ENCODE results near the gene SOX1.

The SOX1 gene

DNA sequence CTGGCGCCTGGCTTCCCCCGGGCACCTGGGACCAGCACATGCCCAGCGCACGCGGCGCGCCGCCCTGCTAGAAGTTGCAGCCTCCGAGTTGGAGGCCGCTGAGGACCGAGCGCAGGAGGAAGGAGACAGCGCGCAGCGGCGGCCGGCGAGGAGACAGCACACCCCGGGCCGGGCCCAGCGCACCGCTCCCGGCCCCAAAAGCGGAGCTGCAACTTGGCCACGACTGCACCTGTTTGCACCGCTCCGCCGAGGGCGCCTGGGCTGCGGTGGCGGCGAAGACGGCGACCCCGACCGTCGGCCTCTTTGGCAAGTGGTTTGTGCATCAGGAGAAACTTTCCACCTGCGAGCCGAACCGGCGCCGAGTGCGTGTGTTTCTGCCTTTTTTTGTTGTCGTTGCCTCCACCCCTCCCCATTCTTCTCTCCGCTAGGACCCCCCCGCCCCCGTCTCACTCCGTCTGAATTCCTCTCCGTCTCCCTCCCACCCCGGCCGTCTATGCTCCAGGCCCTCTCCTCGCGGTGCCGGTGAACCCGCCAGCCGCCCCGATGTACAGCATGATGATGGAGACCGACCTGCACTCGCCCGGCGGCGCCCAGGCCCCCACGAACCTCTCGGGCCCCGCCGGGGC, at the start of gene SOX1:
Gene SOX1, plus strand, starts transcription at position 34 of the 626 bp plus-strand sequence. Its CDS starts 510 bp downstream, at position 544.
- no peak for DNase-seq

DNA sequence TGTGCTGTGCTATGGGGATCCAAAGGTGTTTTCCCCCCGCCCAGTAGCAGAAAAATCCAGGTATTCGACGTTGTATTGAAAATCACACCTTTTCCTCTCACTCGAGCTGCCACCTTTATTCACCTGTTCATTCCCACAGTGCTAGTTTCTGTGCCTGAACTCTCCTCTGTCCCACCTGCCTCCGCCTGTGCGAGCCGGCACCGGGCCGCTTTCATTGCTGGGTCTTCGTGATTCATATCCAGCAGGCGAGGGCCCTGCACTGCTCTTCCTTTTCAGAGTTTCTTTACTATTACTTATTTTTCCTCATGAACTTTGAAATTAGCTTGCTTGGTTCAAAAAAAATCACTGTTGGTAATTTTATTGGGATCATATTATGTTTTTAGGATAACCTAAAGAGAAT, 42.4 kb upstream of the SOX1 start:
- DNase-seq, result no peak

DNA sequence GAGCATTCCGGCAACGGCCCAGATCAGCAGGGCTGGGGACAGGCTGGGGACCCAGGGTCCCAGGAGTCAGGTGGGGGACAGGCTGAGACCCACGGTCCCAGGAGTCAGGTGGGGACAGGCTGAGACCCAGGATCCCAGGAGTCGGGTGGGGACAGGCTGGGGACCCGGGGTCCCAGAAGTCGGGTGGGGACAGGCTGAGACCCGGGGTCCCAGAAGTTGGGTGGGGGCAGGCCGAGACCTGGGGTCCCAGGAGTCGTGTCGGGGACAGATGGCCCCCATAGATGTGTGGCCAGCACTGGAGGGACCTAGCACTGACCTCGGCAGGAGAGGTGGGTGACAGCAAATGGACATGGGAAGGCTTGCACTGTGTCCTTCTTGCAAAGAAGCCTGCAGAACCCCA, 39.7 kb upstream of the SOX1 start:
- no peak for DNase-seq

DNA sequence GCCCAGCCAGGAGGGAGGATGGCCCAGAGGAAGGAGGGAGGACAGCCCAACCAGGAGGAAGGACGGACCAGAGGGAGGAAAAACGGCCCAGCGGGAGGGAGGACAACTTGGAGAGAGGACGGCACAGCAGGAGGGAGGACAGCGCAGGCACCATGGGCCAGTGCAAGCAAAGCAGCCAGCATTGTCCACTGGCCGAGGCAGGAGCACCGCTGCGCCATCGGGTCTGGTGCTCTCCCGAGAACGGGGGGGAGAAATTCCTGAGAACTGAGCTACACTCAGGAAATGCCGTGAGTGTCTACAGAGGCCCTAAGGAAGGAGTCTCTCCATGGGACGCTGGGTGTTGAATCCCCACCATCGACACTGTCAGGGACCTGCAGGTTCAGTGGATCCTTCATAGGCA, 38.5 kb upstream of the SOX1 start:
- DNase-seq, result no peak

DNA sequence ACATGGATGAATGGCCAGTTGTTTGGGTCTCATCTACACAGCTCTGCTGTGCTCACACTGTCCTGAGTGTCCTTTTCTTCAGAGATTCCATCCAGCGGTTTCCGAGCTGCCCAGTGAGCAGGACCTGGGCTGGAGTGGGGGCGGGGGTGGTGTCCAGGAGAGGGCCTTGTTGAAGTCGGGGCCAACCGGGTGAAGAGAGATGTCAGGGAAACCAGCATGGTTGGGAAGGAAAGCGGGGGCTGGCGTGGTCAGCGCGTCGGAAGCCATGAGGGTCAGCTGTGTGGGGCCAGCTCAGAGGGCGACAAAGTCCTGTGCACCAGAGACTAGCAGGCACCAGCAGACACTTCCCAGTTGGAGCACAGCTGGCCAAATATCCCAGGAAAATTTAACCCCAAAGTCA, 37.8 kb upstream of the SOX1 start:
- no peak for DNase-seq

DNA sequence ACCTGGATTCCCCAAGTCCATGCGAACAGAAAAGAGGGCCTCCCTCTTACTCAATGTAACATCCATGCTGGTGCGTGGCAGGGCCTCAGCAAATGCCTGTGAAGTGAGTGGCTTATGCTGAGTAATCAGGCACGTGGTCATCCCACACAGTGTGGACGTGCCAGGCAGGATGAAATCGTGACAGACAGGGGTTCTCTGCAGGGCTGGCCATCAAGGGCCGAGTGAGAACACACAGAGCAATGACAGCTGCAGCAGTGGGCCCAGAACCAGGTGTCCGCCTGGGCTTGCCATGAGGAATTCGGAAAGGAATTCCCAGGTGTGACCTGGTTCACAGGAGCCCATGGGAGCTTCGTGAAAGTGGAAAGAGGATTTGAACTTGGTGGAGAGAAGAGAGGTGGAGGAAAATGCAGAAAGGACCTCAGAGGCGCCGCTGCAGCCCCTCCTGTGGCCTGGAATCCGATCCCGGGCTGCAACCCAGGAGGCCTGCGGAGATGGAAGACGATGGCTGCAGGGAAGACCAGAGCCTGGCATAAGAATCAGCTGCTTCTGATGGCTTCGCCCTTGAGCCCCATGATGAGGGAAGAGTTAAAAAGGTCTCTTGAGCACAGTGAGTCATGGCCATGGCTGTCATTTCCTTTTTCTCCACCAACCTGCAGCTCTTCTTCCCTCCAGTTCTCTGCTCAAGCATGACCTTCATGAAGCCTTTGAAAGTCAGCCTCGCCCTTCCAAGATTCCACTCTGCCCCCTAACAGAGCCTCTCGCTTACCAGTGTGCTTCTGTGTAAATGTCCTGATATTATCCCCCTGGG, 34.6 kb upstream of the SOX1 start:
- no peak for DNase-seq

DNA sequence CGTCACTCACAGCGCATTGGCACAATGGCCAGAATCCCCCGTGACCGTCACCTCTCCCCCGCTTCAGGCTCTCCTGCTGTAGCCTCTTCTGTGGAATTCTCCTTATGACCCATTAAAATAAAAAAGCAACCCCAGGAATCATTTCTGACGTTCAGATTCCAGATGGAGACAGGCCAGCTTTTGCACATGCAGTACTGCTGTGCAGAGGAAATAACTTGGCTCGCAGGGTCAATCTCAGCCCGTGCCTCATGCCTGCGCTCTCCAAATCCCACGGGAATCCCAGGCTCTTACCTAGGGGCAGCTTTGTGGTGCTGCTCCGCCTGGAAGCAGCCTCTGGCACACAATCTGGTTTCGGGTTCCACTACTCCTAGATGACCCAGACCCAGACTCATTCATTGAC, 32.7 kb upstream of the SOX1 start:
- no peak for DNase-seq

DNA sequence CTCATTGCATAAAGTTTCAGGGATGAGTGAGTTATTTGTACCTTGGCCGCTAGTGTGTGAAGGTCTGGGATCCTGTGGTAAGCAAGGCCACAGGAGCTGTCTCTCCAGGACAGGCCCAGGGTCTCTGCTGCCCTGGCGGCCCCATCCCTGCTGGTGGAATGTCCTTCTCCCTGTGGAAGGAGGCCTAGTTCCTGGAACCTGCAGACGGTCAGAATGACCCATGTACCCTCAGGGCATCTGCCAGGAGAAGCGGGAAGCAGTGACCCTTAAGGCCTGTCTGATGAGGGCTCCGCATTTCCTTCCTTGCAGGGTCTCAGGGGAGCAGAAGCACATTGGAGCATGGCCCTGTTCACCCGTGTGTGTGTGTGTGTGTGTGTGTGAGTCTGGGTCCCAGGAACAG, 32.1 kb upstream of the SOX1 start:
- no peak for DNase-seq

DNA sequence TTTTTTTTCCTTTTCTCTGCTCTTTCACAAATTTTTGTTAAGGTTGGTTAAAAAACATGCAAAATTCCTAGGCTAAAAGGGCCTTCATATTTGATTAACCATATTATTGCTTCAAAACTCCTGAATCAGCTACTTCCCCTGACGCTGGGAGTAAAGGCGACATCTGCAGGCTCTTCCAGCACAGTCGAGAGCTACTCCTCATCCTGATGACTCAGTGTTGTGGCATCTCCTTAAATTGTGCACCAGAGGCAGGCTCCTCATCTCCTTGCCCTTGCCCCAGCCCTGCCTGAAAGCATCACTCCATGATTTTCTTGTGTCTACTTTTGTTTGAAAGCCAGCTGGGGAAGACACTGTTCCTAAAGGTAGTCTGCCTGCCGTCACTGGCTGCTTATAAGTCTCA, 24.5 kb upstream of the SOX1 start:
- no peak for DNase-seq

DNA sequence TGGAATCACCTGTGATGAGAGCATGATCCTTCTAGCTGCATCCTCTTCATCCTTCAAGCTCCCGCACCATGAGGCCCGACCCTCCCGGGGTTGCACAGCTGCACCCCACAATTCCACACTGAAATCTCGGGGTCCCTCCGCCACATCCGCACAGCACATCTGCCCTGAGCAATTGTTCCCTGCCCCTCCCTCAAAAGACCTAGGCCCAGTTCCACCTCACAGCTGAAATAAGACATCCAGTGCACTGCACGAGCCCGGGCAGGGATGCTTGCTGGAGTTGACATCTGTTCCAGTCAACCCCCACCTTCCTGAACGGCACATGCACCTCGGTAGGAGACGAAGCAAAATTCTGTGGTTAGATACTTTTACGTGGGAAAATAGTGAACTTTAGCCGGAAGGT, 14.7 kb upstream of the SOX1 start:
- no peak for DNase-seq

DNA sequence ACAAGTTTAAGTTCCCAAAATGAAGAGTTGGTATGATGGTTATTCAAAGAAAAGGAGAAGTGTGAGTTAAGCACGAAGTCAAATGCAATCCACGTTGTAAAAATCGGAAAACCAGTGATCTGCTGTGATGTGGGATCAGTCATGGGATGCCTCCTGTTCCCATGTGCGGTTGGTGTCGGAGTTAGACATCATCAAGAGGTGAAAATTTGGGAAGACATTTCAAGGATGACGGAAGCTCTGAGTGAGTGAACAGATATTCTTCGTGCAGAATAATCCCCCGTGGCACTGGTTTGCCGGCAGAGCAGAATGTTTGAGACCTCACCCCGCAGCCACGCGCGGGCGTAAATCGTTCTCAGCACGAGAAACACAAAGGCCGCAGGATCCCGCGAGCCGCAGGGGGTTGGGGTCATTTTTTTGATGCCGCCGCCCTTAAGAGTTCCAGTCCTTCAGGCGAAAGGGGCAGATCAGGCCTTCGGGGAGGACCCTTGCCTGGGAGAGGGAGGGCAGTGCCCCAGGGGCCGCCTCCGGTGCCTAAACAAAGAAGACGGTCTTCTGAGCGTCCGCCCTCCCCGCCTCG, 13.7 kb upstream of the SOX1 start:
- no peak for DNase-seq

DNA sequence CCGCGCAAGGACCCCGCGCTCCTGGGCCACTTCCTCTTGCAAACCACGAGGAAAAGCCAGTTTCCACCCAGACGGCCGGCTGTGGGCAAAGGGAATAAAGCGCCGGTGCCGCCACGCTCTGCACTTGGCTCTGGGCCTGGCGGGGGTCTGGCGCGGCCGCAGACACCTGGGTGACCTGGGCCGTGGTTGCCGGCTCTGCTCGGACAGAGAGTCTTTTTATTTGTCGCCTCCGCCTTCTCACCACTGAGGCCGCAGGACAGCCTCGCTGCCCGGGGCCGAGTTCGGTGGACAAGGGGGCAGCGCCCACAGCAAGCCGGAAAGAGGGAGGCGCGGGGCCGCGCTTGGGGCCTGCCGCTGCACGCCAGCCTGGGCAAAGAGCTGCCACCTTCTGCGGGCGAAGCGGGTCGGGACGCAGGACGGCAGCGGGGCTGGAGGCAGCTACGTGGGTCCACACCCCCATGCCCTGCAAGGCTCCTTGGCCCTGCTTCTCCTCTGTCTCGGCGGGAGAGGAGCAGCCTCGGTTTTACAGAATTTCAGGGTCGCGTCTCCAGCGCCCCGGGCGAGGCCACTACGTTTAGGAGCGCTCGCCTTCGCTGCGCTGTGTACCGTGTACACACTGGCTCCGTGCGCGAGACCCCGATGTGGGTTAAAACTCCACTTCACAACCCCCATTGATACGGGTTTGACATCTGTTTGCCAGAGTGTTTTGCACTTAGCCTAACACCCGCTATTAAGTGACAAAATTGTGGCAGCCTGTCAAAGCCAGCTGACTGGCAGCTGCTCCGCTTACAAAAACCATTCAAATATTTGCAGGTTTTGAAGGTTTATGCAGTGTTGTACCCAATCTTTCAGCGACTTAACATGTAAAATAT, 13.0 kb upstream of the SOX1 start:
- DNase-seq, result no peak

DNA sequence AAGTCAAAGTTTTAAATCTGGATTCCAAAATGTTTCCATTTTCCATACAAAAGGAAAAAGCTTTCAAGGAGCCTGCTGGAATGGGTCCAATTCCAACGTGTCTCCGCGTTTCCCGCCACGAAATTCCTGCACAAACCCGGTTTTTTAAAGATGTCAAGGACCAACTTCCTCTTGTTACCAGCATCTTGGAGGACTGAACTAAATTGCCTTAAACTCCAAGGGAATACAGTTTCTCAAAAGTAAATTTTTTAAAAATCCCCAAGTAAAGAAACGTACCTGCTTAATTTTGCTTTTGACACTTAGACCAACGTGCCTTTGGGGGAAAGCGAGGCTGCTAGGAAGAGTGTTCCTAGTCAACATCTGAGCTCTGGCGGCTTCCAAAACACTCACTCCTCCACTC, 12.3 kb upstream of the SOX1 start:
- no peak for DNase-seq

DNA sequence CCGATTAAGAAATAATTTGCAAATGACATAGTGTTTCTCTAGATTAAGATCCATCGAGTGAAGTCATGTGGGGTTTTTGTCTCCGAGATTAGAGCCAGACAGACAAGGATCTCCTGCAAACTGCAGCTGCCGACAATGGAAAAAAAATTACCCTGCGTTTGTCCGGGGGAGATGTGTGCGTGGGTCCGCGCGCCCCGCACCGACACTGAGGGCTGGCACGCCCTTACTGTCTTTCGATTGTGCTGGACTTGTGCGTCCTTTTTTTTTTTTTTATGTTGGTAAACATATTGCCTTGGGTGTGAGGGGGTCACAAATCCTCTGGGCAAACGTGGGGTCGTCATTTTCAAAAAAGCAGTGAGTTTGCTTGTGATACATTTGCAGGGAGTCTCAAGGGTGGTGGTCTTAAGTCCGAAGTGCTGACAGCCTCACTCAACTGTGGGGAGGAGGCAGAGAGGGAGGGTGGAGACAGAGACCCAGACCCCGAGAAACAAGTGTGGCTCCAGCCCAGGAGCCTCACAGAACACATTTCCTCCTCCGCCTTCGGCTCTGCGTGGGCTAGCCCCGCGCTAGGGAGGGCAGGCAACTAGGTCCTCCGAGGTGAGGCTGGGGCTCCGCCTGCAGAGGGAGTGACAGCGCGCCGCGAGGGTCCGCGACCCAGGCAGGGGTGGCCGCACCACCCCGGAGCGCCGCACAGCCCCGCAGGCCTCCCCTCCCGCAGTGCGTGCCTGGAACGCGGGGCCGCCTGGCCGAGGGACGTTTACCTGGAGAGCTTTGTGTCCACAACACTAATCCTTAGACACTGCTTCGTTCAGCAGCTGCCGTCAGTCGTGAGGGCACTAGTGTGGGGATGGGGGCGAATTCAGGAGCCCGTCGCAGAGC, 11.7 kb upstream of the SOX1 start:
- DNase-seq, result no peak

DNA sequence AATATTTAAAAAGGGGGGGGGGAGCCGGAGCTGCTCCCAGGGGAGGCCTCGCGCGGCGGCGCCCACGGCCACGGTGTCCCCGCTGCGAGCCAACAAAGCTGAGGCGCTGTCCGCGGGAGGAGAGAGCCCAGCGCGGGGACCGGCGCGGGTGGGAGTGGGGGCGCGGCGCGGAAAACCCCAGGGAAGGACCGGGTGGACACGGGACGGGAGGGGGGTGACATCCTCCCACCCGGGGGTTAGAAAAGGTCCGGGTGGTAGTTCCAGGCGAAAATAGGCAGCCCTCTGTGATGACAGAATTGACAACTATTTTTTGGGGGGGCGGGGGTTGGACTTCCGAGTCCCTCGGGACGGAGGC, 11.1 kb upstream of the SOX1 start:
- DNase-seq, result no peak

DNA sequence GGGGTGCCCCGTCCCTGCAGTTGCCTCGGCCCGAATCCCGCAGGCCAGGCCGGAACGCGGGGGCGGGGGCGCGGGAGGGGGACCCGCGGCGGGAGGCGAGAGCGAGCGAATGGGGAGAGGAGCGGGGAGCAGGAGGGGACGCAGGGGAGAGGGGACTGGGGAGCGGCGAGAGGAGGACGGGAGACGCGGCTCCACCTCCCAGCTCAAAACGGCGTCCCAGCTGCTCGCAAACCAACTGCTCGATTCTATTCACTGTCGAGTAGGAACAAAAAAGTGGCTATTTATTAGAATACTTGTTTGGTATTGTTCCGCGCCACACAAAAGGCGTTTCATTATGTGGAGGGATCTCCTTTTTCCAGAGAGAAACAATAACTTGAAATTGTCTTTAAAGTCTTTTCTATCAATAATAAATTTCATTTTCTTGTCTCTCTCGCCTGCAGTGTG, 10.6 kb upstream of the SOX1 start:
- no peak for DNase-seq

DNA sequence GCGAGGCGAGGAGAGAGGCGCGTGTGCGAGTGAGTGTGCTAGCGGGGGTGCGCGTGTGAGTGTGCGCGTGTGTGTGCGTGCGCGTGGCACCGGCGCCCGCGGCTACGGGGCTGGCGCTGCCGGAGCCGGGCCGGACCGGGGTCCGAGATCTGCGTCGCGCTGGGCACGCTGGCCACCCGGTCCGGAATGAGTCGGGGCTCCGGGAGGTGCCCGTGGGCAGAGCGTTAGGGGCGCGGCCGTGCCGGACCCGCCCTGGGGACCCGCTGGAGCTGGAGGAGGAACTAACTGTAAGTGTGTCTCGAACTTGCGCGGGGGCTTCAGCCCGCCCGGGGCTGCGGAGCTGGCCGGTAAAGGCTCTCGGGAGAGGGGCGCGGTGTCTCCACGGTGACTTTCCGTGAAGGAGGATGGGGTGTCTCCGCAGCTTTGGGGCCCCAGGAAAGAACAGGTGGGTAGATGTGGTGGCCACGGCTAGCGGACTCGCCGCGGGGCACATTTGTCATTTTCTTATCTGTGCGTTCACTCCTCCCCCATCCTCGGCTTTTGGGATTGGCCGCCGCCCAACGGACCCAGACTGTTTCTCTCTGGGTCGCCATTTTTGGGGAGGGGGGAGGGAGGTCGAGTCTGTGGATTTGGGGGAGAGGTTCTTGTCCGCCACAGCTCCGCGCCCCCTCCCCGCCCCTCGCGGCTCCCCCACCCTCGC, 10.1 kb upstream of the SOX1 start:
- DNase-seq, result no peak

DNA sequence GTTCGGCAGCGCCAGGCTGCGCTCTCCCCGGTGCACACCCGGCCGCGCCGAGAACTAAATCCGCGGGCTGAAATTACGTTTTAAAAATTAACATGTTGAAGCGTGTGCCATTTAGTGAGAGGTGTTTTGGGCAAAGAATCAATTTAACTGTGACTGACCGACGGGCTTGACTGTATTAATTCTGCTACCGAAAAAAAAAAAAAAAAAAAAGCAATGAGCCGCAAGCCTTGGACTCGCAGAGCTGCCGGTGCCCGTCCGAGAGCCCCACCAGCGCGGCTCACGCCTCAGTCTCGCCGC, 9.6 kb upstream of the SOX1 start:
- no peak for DNase-seq

DNA sequence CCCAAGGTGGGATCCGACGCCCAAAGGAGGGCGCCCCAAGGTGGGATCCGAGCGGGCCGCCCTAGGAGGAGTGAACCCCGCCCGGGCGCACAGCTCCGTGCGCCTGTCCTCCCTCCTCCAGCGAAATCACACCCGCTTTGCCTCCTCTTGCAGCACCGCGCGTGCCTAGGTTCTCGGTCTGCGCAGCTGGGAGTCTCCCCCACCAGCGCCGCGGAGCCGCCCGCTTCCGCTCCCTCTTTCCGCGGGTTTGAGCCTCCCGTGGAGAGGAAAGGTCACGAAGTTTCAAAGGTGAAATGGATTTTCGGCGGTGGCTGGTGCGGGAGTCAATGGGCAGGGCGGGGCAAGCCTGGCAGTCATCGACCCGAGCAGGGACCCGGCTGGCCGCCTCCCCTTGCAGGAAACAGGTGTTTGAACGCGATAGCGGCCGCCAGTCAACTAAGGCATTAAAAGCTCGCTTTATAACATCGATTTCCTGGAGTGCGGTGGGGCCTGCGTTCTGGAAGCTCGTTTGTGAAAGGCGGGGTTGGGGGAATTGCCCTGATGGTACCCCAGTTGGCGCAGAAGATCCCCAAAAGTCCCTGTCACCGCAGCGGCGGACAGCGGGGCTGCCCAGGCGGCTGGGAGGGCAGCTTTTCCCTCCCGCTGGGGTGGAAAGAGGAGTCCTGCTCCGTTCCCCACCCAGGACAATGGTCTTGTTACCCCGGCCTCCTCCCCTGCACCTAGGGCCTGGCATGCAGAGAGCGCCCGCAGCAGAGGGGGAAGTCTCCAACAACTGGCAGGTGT, 9.0 kb upstream of the SOX1 start:
- no peak for DNase-seq

DNA sequence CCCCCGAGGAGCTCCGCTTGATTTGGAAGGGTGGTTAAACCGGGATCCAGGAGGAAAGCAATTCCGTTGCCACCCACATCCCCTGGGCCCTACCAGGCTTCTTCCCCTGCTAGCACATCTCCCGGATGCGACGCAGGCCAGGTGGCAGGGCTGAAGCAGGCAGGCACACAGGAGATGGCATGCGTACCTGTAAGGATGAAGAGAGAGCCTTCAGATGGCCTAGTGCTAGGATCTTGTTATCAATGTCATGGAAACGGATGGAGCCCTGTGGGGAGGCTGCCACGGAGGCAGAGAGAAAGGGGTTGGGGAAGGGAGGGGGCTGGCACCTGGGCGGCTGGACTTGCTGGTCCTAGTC, 8.5 kb upstream of the SOX1 start:
- DNase-seq, result no peak

DNA sequence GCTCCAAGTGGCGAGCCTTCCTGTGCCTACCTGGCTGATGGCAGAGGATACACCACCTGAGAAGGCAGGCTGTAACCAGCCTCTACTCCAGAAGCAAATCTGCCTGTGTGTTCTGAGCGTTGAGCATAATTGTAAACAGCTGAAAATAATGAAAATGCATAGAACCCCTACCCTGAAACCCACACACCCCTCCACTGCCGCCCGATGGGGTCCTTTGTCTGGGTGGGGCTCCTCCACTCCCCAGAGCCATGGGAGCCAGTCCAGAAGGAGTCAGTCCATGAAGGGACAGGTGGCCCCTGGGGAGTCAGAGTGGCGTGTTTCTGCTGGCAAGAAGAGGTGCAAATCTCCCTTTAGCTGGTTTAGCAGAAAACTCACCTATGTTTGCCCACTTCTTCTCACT, 8.0 kb upstream of the SOX1 start:
- no peak for DNase-seq

Measured in NCI-H2081 treated with DMSO at 0.1 percent for 48 hours (cell line).